Bone marrow (tissue), 2 donors: ENCODE results near the gene WNK1.
A peak's percentile ranks its signal among the peaks of the same experiment; 100 is the strongest.

ENCODE experiments used
- DNase-seq, 2 donors: peaks; one replicate each; lab custom pipeline; 2025; lab: John Stamatoyannopoulos, UW

The WNK1 gene

DNA sequence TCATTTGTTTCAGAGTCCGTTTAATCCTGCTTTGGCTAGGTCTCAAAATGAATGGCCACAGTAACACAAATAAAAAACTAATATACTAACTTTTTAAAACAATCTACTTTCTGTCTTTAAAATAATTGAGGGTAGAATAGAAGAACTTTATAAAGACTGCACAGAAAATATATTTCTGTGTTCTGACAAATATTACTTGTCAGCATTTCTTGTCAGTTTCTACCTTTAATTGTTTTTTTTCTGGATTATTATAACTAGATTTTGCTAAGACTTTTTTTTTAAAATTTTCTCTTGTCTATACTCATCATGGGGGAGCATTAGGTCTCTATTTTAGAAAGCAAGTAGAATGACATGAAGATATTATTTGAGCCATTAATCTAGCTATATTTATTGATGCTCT, 110.9 kb downstream of the WNK1 start:
- no peak for DNase-seq

GRCh38 chr12:865614-866013, 113.2 kb downstream of the WNK1 start:
- DNase-seq: no peak

GRCh38 chr12:867905-868304, 115.5 kb downstream of the WNK1 start:
- no peak for DNase-seq

- DNase-seq: no peak
Observed at GRCh38 chr12:868722-869121, 116.3 kb downstream of the WNK1 start.

DNA sequence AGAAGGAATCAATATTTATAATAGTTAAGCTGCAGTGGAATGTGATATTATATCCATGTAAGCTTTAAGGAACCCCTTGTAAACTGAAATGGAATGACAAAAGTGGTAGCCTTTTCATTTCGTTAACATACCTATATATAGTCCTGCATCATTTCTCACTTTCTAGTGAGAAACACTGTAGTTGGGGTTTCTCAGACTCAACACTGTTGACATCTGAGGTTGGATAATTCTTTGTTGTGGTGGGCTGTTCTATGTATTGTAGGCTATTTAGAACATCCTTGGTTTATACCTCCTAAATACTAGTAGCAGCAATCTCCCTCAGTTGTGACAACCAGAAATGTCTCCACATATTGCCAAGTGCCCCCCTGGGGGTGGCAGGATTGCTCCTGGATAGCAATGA, 118.0 kb downstream of the WNK1 start:
- no peak for DNase-seq

GRCh38 chr12:873954-874353, 121.6 kb downstream of the WNK1 start:
- DNase-seq: no peak

DNA sequence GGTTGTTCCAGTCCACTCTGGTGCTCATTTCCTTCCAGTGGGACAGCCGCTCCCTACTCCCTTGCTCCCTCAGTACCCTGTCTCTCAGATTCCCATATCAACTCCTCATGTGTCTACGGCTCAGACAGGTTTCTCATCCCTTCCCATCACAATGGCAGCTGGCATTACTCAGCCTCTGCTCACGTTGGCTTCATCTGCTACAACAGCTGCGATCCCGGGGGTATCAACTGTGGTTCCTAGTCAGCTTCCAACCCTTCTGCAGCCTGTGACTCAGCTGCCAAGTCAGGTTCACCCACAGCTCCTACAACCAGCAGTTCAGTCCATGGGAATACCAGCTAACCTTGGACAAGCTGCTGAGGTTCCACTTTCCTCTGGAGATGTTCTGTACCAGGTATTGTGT, 127.3 kb downstream of the WNK1 start:
- DNase-seq: no peak

DNA sequence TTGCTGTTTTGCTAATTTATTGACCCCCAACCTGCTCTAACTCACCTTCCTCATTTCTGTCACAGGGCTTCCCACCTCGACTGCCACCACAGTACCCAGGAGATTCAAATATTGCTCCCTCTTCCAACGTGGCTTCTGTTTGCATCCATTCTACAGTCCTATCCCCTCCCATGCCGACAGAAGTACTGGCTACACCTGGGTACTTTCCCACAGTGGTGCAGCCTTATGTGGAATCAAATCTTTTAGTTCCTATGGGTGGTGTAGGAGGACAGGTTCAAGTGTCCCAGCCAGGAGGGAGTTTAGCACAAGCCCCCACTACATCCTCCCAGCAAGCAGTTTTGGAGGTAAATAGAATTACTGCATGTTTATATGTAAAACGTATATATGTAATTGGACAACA, 128.3 kb downstream of the WNK1 start:
- no peak for DNase-seq

DNA sequence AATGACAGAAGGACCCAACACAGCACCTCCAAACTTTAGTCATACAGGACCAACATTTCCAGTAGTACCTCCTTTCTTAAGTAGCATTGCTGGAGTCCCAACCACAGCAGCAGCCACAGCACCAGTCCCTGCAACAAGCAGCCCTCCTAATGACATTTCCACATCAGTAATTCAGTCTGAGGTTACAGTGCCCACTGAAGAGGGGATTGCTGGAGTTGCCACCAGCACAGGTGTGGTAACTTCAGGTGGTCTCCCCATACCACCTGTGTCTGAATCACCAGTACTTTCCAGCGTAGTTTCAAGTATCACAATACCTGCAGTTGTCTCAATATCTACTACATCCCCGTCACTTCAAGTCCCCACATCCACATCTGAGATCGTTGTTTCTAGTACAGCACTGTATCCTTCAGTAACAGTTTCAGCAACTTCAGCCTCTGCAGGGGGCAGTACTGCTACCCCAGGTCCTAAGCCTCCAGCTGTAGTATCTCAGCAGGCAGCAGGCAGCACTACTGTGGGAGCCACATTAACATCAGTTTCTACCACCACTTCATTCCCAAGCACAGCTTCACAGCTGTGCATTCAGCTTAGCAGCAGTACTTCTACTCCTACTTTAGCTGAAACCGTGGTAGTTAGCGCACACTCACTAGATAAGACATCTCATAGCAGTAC, 132.5 kb downstream of the WNK1 start:
- no peak for DNase-seq

DNA sequence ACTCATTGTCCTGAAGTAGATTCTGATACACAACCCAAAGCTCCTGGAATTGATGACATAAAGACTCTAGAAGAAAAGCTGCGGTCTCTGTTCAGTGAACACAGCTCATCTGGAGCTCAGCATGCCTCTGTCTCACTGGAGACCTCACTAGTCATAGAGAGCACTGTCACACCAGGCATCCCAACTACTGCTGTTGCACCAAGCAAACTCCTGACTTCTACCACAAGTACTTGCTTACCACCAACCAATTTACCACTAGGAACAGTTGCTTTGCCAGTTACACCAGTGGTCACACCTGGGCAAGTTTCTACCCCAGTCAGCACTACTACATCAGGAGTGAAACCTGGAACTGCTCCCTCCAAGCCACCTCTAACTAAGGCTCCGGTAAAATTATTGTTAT, 133.3 kb downstream of the WNK1 start:
- no peak for DNase-seq

GRCh38 chr12:886206-886605, 133.8 kb downstream of the WNK1 start:
- DNase-seq: no peak

- DNase-seq: no peak
Observed at GRCh38 chr12:894226-894625, 141.8 kb downstream of the WNK1 start.

DNA sequence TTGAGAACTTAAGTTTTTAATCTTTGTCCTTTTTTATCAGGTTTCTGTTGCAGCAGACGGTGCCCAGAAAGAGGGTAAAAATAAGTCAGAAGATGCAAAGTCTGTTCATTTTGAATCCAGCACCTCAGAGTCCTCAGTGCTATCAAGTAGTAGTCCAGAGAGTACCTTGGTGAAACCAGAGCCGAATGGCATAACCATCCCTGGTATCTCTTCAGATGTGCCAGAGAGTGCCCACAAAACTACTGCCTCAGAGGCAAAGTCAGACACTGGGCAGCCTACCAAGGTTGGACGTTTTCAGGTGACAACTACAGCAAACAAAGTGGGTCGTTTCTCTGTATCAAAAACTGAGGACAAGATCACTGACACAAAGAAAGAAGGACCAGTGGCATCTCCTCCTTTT, 143.7 kb downstream of the WNK1 start:
- DNase-seq: no peak

DNA sequence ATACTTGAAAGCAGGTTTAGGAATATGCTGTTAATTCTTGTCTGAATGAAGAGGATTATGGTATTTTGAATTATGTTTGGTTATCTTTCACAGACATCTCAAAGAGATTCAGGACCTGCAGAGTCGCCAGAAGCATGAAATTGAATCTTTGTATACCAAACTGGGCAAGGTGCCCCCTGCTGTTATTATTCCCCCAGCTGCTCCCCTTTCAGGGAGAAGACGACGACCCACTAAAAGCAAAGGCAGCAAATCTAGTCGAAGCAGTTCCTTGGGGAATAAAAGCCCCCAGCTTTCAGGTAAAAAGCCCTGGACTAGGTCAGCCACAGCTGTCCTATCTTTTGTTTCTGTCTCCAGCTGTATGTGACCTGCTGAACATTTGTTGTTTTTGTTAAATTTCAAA, 145.0 kb downstream of the WNK1 start:
- no peak for DNase-seq

DNA sequence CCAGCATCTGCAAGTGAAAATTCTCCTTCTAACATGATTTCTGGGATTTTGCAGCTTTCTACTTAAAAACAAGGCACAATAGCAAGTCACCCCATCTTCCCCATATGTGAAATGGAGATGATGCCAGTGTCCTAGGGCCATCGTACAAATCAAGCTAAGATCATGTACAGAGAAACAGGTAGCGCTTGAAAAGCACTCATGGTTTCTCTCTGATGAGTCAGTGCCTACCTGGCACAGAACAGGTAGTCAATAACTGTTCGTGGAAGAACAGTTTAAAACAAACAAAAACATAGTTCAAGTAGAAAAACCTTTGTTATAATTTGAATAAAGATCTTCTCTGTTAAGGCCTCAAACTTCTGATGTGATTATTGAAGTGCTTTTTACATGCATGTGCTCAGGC, 150.2 kb downstream of the WNK1 start:
- DNase-seq: no peak

DNA sequence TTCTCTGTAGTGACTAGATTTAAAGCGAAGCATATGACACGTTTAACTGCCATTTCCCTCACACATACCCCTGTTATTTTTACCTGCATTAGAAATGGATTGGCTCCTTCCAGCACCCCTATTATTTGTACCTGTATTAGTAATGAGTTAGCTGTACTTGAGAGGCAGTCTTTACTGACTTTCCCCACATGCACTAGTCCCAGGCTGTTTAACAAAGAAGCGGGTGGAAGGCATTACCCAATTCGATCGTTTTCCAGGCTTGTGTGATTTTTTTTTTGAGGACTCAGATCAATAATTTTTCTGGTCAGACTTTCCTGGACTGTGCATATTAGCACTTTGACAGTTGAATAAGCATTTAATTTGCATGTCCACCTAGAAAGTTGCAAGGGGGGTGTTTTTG, 150.7 kb downstream of the WNK1 start:
- no peak for DNase-seq

GRCh38 chr12:904010-904414, 151.6 kb downstream of the WNK1 start:
- no peak for DNase-seq

- peak in 1 of 2 donors; percentile 44 for DNase-seq
Observed at GRCh38 chr12:905261-906031, 153.1 kb downstream of the WNK1 start.

DNA sequence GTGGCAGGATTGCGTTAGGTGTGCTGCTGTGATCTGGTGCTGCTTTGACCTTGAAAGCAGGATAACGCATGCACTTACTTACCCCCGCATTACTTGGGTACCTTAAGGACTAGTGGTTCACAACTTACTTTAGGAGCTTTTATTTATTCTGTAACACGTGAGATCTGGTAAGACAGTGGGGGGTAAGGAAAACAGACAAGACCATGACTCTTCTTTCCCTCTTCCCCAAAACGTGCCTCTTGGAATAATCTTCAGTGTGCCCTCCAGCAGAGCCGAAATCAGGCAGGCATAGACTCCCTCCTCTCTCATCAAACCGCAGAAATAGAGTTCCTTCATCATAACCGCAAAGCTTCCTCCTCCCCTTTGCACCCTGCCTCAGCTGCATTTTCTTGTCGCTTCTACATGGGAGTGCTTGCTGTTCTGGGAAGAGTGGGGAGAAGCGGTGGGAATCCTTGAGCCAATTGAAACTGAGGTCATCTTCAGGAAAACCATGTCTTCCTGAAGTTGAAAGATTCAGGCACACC, 153.7 kb downstream of the WNK1 start:
- no peak for DNase-seq

DNA sequence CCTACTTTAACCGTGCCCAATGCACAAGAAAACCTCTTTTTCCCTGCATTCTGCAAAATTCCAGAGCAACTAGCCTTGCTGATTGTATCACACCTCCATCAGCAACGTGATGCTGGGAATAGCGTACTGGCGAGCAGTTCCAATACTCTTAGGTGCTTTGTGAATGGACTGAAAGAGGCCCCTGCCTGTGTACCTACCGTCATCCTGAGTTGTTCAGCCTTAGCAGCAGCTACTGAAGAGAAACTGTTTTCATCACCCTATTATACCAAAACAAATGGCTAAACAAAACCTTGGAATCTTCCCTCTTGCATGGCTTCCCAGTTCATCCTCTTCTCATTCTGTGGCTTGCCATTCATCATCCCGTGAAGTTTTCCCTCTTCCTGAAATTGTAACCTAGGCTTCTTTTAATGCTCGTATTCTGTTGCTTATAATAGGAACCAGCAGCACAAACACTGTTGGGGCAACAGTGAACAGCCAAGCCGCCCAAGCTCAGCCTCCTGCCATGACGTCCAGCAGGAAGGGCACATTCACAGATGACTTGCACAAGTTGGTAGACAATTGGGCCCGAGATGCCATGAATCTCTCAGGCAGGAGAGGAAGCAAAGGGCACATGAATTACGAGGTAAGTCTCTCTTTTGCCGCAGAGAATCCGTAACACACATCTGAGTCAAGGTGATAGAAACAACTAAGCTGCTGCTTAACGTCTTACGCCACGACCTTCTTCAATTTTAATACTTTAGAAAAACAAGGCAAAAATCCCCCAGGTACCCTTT, 155.2 kb downstream of the WNK1 start:
- DNase-seq: no peak

DNA sequence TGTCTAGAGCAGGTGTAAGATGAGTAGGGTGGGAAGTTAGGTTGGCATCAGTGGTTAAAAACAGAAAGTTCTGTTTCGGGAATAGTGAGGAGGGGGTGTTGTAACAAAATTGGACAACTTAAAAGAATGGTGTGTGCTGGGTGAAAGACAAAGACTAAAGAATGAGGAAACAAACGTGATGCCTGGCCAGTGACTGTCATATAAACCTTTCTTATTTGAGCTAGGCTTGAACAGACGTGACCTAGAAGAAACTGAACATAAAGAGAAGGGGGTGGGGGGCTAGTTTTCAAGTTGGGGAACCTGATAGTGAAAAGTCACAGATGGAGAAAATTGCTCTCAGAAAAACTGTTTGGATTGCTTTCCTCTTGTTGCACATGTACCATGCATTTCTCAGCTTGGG, 157.5 kb downstream of the WNK1 start:
- DNase-seq: no peak

- DNase-seq: no peak
Observed at GRCh38 chr12:910416-910815, 158.0 kb downstream of the WNK1 start.
